GM23338 (cell line): Measurements from ENCODE around the gene CERK. TPM values are rescaled to one million over a fixed set of nuclear protein-coding genes. Genes with fewer than 3 reads are reported as not detected.

Experiments used
- ATAC-seq: fragments of 200-7000 bp; cut with Tn5 transposase; 3 replicates; pipeline ENCODE4 v1.9.1; 2020
- DNase-seq: peaks from one replicate; pipeline ENCODE4 v3.0.0-alpha.2; 2015; ENCODE audit warnings: low spot score
- H2AFZ ChIP-seq: fragments of 200-600 bp; sonication (generic); 2 replicates; pipeline ENCODE4 v1.8.0; 2016; ENCODE audit warnings: antibody characterized with exemption, mild to moderate bottlenecking, moderate library complexity
- H3F3A ChIP-seq: fragments of 200-600 bp; sonication (generic); replicated peaks from 2 replicates; pipeline ENCODE4 v1.8.0; 2017; ENCODE audit warnings: antibody characterized with exemption, mixed run types, low read depth
- H3K27ac ChIP-seq: fragments of 200-600 bp; sonication (generic); 2 replicates; pipeline ENCODE4 v1.6.1; 2016; ENCODE audit warnings: low read depth
- H3K27me3 ChIP-seq: fragments of 200-600 bp; sonication (generic); 2 replicates; pipeline ENCODE4 v1.8.0; 2016; ENCODE audit warnings: mild to moderate bottlenecking, mixed run types, moderate library complexity; ENCODE audit not compliant: insufficient read depth
- H3K36me3 ChIP-seq: fragments of 200-600 bp; sonication (generic); 2 replicates; pipeline ENCODE4 v1.8.0; 2016; ENCODE audit warnings: mild to moderate bottlenecking; ENCODE audit not compliant: insufficient read depth
- H3K4me1 ChIP-seq: fragments of 200-600 bp; sonication (generic); 2 replicates; pipeline ENCODE4 v1.8.0; 2016; ENCODE audit warnings: mild to moderate bottlenecking, moderate library complexity; ENCODE audit not compliant: insufficient read depth
- H3K4me2 ChIP-seq: fragments of 200-600 bp; sonication (generic); 2 replicates; pipeline ENCODE4 v1.7.1; 2017; ENCODE audit warnings: mixed run types
- H3K4me3 ChIP-seq: fragments of 200-600 bp; sonication (generic); 2 replicates; pipeline ENCODE4 v1.6.1; 2016; ENCODE audit warnings: mixed run types
- H3K79me2 ChIP-seq: fragments of 200-600 bp; sonication (generic); replicated peaks from 2 replicates; pipeline ENCODE4 v1.8.0; 2017; ENCODE audit warnings: mild to moderate bottlenecking; ENCODE audit not compliant: insufficient read depth
- H3K9me2 ChIP-seq: fragments of 200-600 bp; sonication (generic); 2 replicates; pipeline ENCODE4 v1.8.0; 2017; ENCODE audit not compliant: insufficient read depth
- H4K20me1 ChIP-seq: fragments of 200-600 bp; sonication (generic); replicated peaks from 2 replicates; pipeline ENCODE4 v1.8.0; 2017; ENCODE audit warnings: mild to moderate bottlenecking; ENCODE audit not compliant: insufficient read depth
- H3K27ac Mint-ChIP-seq: 2 replicates; pipeline ENCODE4 v1.8.0; 2020; ENCODE audit warnings: inconsistent platforms, mild to moderate bottlenecking, moderate library complexity, mixed read lengths
- H3K27me3 Mint-ChIP-seq: 3 replicates; pipeline ENCODE4 v1.8.0; 2022; ENCODE audit warnings: low read depth, mild to moderate bottlenecking, moderate library complexity, mixed read lengths, inconsistent platforms; ENCODE audit not compliant: insufficient read depth, poor library complexity
- H3K36me3 Mint-ChIP-seq: 3 replicates; pipeline ENCODE4 v1.8.0; 2021; ENCODE audit warnings: low read depth, mild to moderate bottlenecking, inconsistent platforms, moderate library complexity, mixed read lengths
- H3K4me1 Mint-ChIP-seq: 3 replicates; pipeline ENCODE4 v1.8.0; 2020; ENCODE audit warnings: mild to moderate bottlenecking, inconsistent platforms, mixed read lengths
- H3K4me3 Mint-ChIP-seq: 3 replicates; pipeline ENCODE4 v1.8.0; 2021; ENCODE audit warnings: moderate library complexity, mild to moderate bottlenecking, inconsistent platforms, mixed read lengths
- H3K9me3 Mint-ChIP-seq: 3 replicates; pipeline ENCODE4 v1.8.0; 2020; ENCODE audit warnings: moderate library complexity, mild to moderate bottlenecking, inconsistent platforms, mixed read lengths
- EZH2phosphoT487 ChIP-seq: fragments of 200-600 bp; sonication (generic); IDR thresholded peaks from one replicate; pipeline ENCODE4 v1.8.1; 2018; ENCODE audit warnings: antibody characterized with exemption; ENCODE audit not compliant: unreplicated experiment
- NANOG ChIP-seq: IDR thresholded peaks from 2 replicates; pipeline ENCODE4 v1.6.1; 2016; ENCODE audit warnings: antibody characterized with exemption, borderline replicate concordance
- POLR2AphosphoS5 ChIP-seq: IDR thresholded peaks from 2 replicates; pipeline ENCODE4 v1.6.1; 2016; ENCODE audit warnings: antibody characterized with exemption, low read depth
- polyA plus RNA-seq: library from polyadenylated mRNA; unstranded; fragments of >200 nt; fragmentation: Nextera tagmentation; extraction: Ambion mirVana; gene quantifications from 2 replicates; pipeline ENCODE4 v1.2.1, GENCODE V29; 2016
- total RNA-seq: library from RNA; depleted of rRNA; stranded (reverse); fragments of >200 nt; shearing (Covaris generic); gene quantifications from 2 replicates; pipeline ENCODE4 v1.2.3, GENCODE V29; 2014
- TF ChIP-seq, protein P1 (sequence below): fragments of 250-450 bp; sonication (Bioruptor Pico); IDR thresholded peaks from 2 replicates; pipeline ENCODE4 v1.5.0; 2020; ENCODE audit warnings: mild to moderate bottlenecking, moderate library complexity

CERK gene
- total and polyA plus RNA-seq, 2 experiments from 2014 or later, result 12.7 to 62.9 TPM

DNA sequence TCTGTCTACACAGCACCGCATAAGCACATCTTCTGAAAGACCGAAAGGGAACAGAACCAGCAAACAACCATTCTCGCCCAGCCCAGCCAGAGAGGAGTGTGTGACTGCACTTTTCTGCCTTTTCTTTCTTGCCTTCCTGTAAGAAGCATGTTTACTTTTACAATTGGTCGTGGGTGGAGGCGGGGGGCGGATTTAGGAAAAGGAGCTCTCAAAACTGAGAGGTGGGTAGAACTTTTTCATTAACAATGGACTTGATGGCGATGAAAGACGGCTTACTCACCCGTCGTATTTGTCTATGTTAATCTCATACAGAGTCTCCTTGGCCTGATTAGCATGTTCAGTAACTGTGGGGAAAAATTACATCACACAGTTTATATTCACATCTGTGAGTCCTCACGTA is 27.2 kb downstream of the CERK start (continued):
- TF ChIP-seq, protein P1, sequence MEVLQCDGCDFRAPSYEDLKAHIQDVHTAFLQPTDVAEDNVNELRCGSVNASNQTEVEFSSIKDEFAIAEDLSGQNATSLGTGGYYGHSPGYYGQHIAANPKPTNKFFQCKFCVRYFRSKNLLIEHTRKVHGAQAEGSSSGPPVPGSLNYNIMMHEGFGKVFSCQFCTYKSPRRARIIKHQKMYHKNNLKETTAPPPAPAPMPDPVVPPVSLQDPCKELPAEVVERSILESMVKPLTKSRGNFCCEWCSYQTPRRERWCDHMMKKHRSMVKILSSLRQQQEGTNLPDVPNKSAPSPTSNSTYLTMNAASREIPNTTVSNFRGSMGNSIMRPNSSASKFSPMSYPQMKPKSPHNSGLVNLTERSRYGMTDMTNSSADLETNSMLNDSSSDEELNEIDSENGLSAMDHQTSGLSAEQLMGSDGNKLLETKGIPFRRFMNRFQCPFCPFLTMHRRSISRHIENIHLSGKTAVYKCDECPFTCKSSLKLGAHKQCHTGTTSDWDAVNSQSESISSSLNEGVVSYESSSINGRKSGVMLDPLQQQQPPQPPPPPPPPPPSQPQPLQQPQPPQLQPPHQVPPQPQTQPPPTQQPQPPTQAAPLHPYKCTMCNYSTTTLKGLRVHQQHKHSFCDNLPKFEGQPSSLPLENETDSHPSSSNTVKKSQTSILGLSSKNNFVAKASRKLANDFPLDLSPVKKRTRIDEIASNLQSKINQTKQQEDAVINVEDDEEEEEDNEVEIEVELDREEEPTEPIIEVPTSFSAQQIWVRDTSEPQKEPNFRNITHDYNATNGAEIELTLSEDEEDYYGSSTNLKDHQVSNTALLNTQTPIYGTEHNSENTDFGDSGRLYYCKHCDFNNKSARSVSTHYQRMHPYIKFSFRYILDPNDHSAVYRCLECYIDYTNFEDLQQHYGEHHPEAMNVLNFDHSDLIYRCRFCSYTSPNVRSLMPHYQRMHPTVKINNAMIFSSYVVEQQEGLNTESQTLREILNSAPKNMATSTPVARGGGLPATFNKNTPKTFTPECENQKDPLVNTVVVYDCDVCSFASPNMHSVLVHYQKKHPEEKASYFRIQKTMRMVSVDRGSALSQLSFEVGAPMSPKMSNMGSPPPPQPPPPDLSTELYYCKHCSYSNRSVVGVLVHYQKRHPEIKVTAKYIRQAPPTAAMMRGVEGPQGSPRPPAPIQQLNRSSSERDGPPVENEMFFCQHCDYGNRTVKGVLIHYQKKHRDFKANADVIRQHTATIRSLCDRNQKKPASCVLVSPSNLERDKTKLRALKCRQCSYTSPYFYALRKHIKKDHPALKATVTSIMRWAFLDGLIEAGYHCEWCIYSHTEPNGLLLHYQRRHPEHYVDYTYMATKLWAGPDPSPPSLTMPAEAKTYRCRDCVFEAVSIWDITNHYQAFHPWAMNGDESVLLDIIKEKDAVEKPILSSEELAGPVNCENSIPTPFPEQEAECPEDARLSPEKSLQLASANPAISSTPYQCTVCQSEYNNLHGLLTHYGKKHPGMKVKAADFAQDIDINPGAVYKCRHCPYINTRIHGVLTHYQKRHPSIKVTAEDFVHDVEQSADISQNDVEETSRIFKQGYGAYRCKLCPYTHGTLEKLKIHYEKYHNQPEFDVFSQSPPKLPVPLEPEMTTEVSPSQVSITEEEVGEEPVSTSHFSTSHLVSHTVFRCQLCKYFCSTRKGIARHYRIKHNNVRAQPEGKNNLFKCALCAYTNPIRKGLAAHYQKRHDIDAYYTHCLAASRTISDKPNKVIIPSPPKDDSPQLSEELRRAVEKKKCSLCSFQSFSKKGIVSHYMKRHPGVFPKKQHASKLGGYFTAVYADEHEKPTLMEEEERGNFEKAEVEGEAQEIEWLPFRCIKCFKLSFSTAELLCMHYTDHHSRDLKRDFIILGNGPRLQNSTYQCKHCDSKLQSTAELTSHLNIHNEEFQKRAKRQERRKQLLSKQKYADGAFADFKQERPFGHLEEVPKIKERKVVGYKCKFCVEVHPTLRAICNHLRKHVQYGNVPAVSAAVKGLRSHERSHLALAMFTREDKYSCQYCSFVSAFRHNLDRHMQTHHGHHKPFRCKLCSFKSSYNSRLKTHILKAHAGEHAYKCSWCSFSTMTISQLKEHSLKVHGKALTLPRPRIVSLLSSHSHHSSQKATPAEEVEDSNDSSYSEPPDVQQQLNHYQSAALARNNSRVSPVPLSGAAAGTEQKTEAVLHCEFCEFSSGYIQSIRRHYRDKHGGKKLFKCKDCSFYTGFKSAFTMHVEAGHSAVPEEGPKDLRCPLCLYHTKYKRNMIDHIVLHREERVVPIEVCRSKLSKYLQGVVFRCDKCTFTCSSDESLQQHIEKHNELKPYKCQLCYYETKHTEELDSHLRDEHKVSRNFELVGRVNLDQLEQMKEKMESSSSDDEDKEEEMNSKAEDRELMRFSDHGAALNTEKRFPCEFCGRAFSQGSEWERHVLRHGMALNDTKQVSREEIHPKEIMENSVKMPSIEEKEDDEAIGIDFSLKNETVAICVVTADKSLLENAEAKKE (CRISPR knock-in tag), result no peak
- TF ChIP-seq EZH2phosphoT487 (no peak), POLR2AphosphoS5 (no peak)

DNA sequence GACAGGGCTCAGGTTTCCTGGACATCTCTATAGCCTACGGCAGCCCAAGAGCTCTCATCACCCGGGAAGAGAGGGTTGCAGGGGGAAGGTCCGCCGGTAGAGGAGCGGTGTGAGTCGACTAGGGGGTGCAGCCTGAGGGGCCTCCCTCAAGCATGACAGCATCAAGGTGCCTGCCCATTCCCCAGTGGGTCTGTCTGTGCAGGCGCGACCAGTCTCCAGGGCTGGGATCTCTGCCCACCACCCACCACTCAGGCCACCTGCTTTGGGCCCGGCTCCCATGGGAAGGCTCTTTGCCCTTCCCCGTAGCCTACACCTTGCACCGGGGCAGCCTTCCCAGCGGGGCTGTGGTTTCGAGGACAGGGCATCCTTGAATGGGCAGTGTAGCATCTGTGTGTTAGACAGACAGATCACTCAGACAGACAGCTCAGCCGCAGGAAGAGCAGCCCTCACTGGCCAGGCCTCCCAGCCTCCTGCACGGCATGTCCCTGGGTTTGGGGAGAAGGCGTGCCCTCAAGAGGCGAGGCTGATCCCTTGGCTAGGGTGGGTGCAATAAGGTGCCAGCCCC is 29.2 kb downstream of the CERK start:
- Histone ChIP-seq H3K4me3 (no peak overlapping the region), H3K27ac (no peak overlapping the region), H3K27me3 (no peaks in the 10 kb centered on the region), H3K4me2 (no peak overlapping the region), H3K36me3 (peaks cover 21% of the 10 kb centered on the region), H4K20me1 (no peaks in the 10 kb centered on the region; the same call in 1 of the 2 replicates), H3K79me2 (no peaks in the 10 kb centered on the region; the same call in 1 of the 2 replicates), H3K9me2 (no peaks in the 10 kb centered on the region), H3F3A (no peaks in the 10 kb centered on the region), H3K4me1 (no peaks in the 10 kb centered on the region), H2AFZ (no peak overlapping the region)
- Mint-ChIP-seq H3K4me1 (peaks cover 3% of the 10 kb centered on the region; the same call in 2 of the 3 replicates), H3K36me3 (peaks cover 60% of the 10 kb centered on the region), H3K27me3 (peaks cover 8% of the 10 kb centered on the region), H3K9me3 (no peaks in the 10 kb centered on the region; the same call in 2 of the 3 replicates), H3K4me3 (no peak overlapping the region), H3K27ac (no peak overlapping the region)
- TF ChIP-seq NANOG, result no peak
- no peak for ATAC-seq
- no peak for DNase-seq
